HEK293 (cell line): Measurements from ENCODE around the gene AFAP1L2.

Source experiments
- CTCF ChIA-PET: fragments of 350-600 bp; formaldehyde crosslinking; extraction: SDS; loops from one replicate; lab custom pipeline; 2021; ENCODE audit warnings: antibody characterized with exemption; lab: Yijun Ruan, JAX
- POLR2A ChIA-PET: fragments of 300-600 bp; formaldehyde crosslinking; extraction: SDS; loops from one replicate; lab custom pipeline; 2020; ENCODE audit warnings: antibody characterized with exemption, inconsistent platforms; lab: Yijun Ruan, JAX
- H3K27ac ChIP-seq: fragments of 200-500 bp; sonication (Bioruptor generic); 2 replicates; pipeline ENCODE4 v1.5.1; 2014; ENCODE audit warnings: low read depth, low read length, control low read depth, inconsistent platforms; ENCODE audit errors: extremely low read depth
- H3K36me3 ChIP-seq, 2 experiments: fragments of 200-500 bp in 1 of 2; sonication (Bioruptor generic) in 1 of 2; 1 replicate in 1 of 2; 2 replicates in 1 of 2; pipeline ENCODE4 v1.5.1; 2014 to 2017; ENCODE audit warnings: inconsistent platforms in 2 of 2, low read length in 2 of 2; ENCODE audit not compliant: control insufficient read depth in 2 of 2, insufficient read depth in 1 of 2
- H3K4me1 ChIP-seq: fragments of 200-500 bp; sonication (Bioruptor generic); 2 replicates; pipeline ENCODE4 v1.5.1; 2014; ENCODE audit warnings: mild to moderate bottlenecking, low read length, inconsistent platforms; ENCODE audit not compliant: control insufficient read depth, insufficient read depth
- H3K4me3 ChIP-seq: 2 replicates; pipeline ENCODE4 v1.5.1; 2011; ENCODE audit warnings: low read depth, mild to moderate bottlenecking, control low read depth, low read length, moderate library complexity
- H3K9me3 ChIP-seq: fragments of 200-500 bp; sonication (Bioruptor generic); 2 replicates; pipeline ENCODE4 v1.5.1; 2014; ENCODE audit warnings: low read depth, low read length, inconsistent platforms; ENCODE audit not compliant: control insufficient read depth, insufficient read depth
- GLI4 ChIP-seq: fragments of 450-650 bp; formaldehyde crosslinking; IDR thresholded peaks from 2 replicates; pipeline ENCODE4 v1.5.1; 2016; ENCODE audit warnings: missing biosample characterization, missing genetic modification characterization
- GLIS1 ChIP-seq: fragments of 450-650 bp; formaldehyde crosslinking; IDR thresholded peaks from 2 replicates; pipeline ENCODE4 v1.5.1; 2016; ENCODE audit warnings: missing biosample characterization, missing genetic modification characterization
- IKZF3 ChIP-seq: fragments of 450-650 bp; IDR thresholded peaks from 2 replicates; pipeline ENCODE4 v1.5.0; 2018; ENCODE audit warnings: missing biosample characterization, mild to moderate bottlenecking, missing genetic modification characterization, moderate library complexity
- INSM2 ChIP-seq: fragments of 450-650 bp; formaldehyde crosslinking; IDR thresholded peaks from 2 replicates; pipeline ENCODE4 v1.5.1; 2016; ENCODE audit warnings: missing biosample characterization, missing genetic modification characterization
- YY1 ChIP-seq: fragments of 450-650 bp; formaldehyde crosslinking; IDR thresholded peaks from 2 replicates; pipeline ENCODE4 v1.5.1; 2018; ENCODE audit warnings: missing biosample characterization, missing genetic modification characterization
- ZBTB10 ChIP-seq: fragments of 450-650 bp; formaldehyde crosslinking; IDR thresholded peaks from 2 replicates; pipeline ENCODE4 v1.5.1; 2016; ENCODE audit warnings: missing biosample characterization, missing genetic modification characterization
- ZBTB17 ChIP-seq: fragments of 450-650 bp; formaldehyde crosslinking; IDR thresholded peaks from 2 replicates; pipeline ENCODE4 v1.5.1; 2016; ENCODE audit warnings: missing biosample characterization, missing genetic modification characterization
- ZBTB20 ChIP-seq: fragments of 450-650 bp; formaldehyde crosslinking; IDR thresholded peaks from 2 replicates; pipeline ENCODE4 v1.5.1; 2016; ENCODE audit warnings: missing biosample characterization, missing genetic modification characterization
- ZBTB48 ChIP-seq: fragments of 450-650 bp; formaldehyde crosslinking; IDR thresholded peaks from 2 replicates; pipeline ENCODE4 v1.5.1; 2016; ENCODE audit warnings: missing biosample characterization, missing genetic modification characterization
- ZEB2 ChIP-seq: fragments of 450-650 bp; formaldehyde crosslinking; IDR thresholded peaks from 2 replicates; pipeline ENCODE4 v1.5.1; 2016; ENCODE audit warnings: missing biosample characterization, missing genetic modification characterization
- ZFP37 ChIP-seq: fragments of 450-650 bp; formaldehyde crosslinking; IDR thresholded peaks from 2 replicates; pipeline ENCODE4 v1.5.1; 2016; ENCODE audit warnings: missing biosample characterization, missing genetic modification characterization
- ZNF121 ChIP-seq: fragments of 450-650 bp; formaldehyde crosslinking; IDR thresholded peaks from 2 replicates; pipeline ENCODE4 v1.5.1; 2016; ENCODE audit warnings: missing biosample characterization, missing genetic modification characterization
- ZNF2 ChIP-seq: fragments of 450-650 bp; formaldehyde crosslinking; IDR thresholded peaks from 2 replicates; pipeline ENCODE4 v1.5.1; 2016; ENCODE audit warnings: missing biosample characterization, missing genetic modification characterization
- ZNF341 ChIP-seq: fragments of 450-650 bp; formaldehyde crosslinking; IDR thresholded peaks from 2 replicates; pipeline ENCODE4; 2016; ENCODE audit warnings: low read depth, missing biosample characterization, missing genetic modification characterization
- ZNF350 ChIP-seq: fragments of 450-650 bp; formaldehyde crosslinking; IDR thresholded peaks from 2 replicates; pipeline ENCODE4 v1.5.0; 2017; ENCODE audit warnings: missing biosample characterization, mild to moderate bottlenecking, missing genetic modification characterization
- ZNF391 ChIP-seq: fragments of 450-650 bp; formaldehyde crosslinking; IDR thresholded peaks from 2 replicates; pipeline ENCODE4 v1.5.1; 2016; ENCODE audit warnings: low read depth, missing biosample characterization, missing genetic modification characterization, borderline replicate concordance
- ZNF488 ChIP-seq: fragments of 450-650 bp; formaldehyde crosslinking; IDR thresholded peaks from 2 replicates; pipeline ENCODE4 v1.5.1; 2016; ENCODE audit warnings: missing biosample characterization, missing genetic modification characterization
- ZNF518A ChIP-seq: fragments of 450-650 bp; formaldehyde crosslinking; conservative IDR thresholded peaks from 2 replicates; pipeline ENCODE4 v1.5.1; 2016; ENCODE audit warnings: low read depth, missing biosample characterization, missing genetic modification characterization
- ZNF529 ChIP-seq: fragments of 450-650 bp; formaldehyde crosslinking; IDR thresholded peaks from 2 replicates; pipeline ENCODE4 v1.5.1; 2017; ENCODE audit warnings: missing genetic modification characterization, missing biosample characterization; ENCODE audit not compliant: insufficient replicate concordance
- ZNF560 ChIP-seq: fragments of 450-650 bp; formaldehyde crosslinking; IDR thresholded peaks from 2 replicates; pipeline ENCODE4 v1.5.1; 2017; ENCODE audit warnings: missing biosample characterization, missing genetic modification characterization, borderline replicate concordance
- ZNF596 ChIP-seq: fragments of 450-650 bp; IDR thresholded peaks from 2 replicates; pipeline ENCODE4 v1.5.0; 2018; ENCODE audit warnings: missing biosample characterization, mild to moderate bottlenecking, missing genetic modification characterization, moderate library complexity
- ZNF639 ChIP-seq: fragments of 450-650 bp; formaldehyde crosslinking; IDR thresholded peaks from 2 replicates; pipeline ENCODE4 v1.5.1; 2016; ENCODE audit warnings: missing biosample characterization, missing genetic modification characterization
- ZNF654 ChIP-seq: fragments of 450-650 bp; formaldehyde crosslinking; IDR thresholded peaks from 2 replicates; pipeline ENCODE4 v1.5.1; 2016; ENCODE audit warnings: low read depth, missing biosample characterization, missing genetic modification characterization
- ZNF777 ChIP-seq: fragments of 450-650 bp; formaldehyde crosslinking; IDR thresholded peaks from 2 replicates; pipeline ENCODE4 v1.5.1; 2017; ENCODE audit warnings: missing biosample characterization, missing genetic modification characterization, borderline replicate concordance

The AFAP1L2 gene

GRCh38 chr10:114391599-114391998 lies 12.7 kb downstream of the AFAP1L2 start (continued):
- TF ChIP-seq ZNF121 (no peak), INSM2 (no peak), GLI4 (tag by site-specific recombination) (no peak)

- Histone ChIP-seq H3K9me3 (no peaks in the 10 kb centered on the region), H3K4me3 (no peak overlapping the region), H3K36me3 (no peaks in the 10 kb centered on the region), H3K27ac (no peak overlapping the region)
- ChIA-PET POLR2A (no interaction called here), CTCF (interaction anchor here (0.5 to 2.5 kb wide), 5 partner anchors 8 to 86 kb away, joined by 3 to 12 read pairs (median 4); no protein-coding TSS in a partner anchor)
- TF ChIP-seq ZBTB10 (tag by site-specific recombination) = no peak
- no peak for TF ChIP-seq ZNF596
- TF ChIP-seq ZNF654 (tag by site-specific recombination) = no peak
- TF ChIP-seq ZNF2 (tag by site-specific recombination) = no peak
- TF ChIP-seq ZBTB20 (tag by site-specific recombination) = no peak
- no peak for TF ChIP-seq IKZF3 (tag by site-specific recombination)
- TF ChIP-seq YY1 (tag by site-specific recombination) = no peak
- no peak for TF ChIP-seq ZNF391 (tag by site-specific recombination)
- no peak for TF ChIP-seq ZBTB17 (tag by site-specific recombination)
- TF ChIP-seq ZNF350 (tag by site-specific recombination) = no peak
- no peak for TF ChIP-seq GLIS1 (tag by site-specific recombination)
- no peak for TF ChIP-seq ZNF560 (tag by site-specific recombination)
- no peak for TF ChIP-seq ZNF777 (tag by site-specific recombination)
- no peak for TF ChIP-seq ZNF121
- no peak for TF ChIP-seq ZBTB48 (tag by site-specific recombination)
- no peak for TF ChIP-seq ZNF341 (tag by site-specific recombination)
- TF ChIP-seq ZEB2 = no peak
- TF ChIP-seq ZNF529 (tag by site-specific recombination) = no peak
- TF ChIP-seq, all 188 proteins: peak for 0
- H3K4me1 ChIP-seq = no peaks in the 10 kb centered on the region
Measured at GRCh38 chr10:114389426-114389825, 14.9 kb downstream of the AFAP1L2 start.

- POLR2A ChIA-PET = no interaction called here
- TF ChIP-seq ZNF518A (no peak), ZNF639 (tag by site-specific recombination) (no peak), ZEB2 (no peak), ZFP37 (tag by site-specific recombination) (no peak), ZNF488 (tag by site-specific recombination) (no peak)
Measured at GRCh38 chr10:114388275-114388674, 16.0 kb downstream of the AFAP1L2 start.

More at GRCh38 chr10:114388275-114388674, 16.0 kb downstream of the AFAP1L2 start:
- Histone ChIP-seq H3K27ac (no peak overlapping the region), H3K4me3 (no peak overlapping the region), H3K9me3 (no peaks in the 10 kb centered on the region), H3K4me1 (no peaks in the 10 kb centered on the region), H3K36me3 (no peaks in the 10 kb centered on the region)
- CTCF ChIA-PET = interaction anchor here (0.5 to 3.3 kb wide), 9 partner anchors 9 to 87 kb away, joined by 3 to 13 read pairs (median 3); no protein-coding TSS in a partner anchor
